A549 (cell line): ENCODE data around the gene MAPK8IP3. TPM values are rescaled to one million over a fixed set of nuclear protein-coding genes. Genes with fewer than 3 reads are reported as not detected.

Experiments used
- ATAC-seq, 2 experiments: fragments of 200-7000 bp in 1 of 2; fragments of >200 bp in 1 of 2; cut with Nextera tagmentation in 1 of 2; cut with Tn5 transposase in 1 of 2; 3 replicates each; pipeline versions ENCODE4 v1.8.0 to v1.9.1; 2018 to 2020; ENCODE audit warnings: mild to moderate bottlenecking in 1 of 2, moderate library complexity in 1 of 2
- CTCF ChIA-PET: fragments of 300-600 bp; sonication (Branson Sonifier 250); formaldehyde crosslinking; extraction: SDS; loops from one replicate; lab custom pipeline; 2021; ENCODE audit warnings: antibody characterized with exemption, inconsistent platforms; lab: Yijun Ruan, JAX
- POLR2A ChIA-PET: fragments of 350-600 bp; formaldehyde crosslinking; extraction: SDS; loops from one replicate; lab custom pipeline; 2021; ENCODE audit warnings: antibody characterized with exemption, inconsistent platforms; lab: Yijun Ruan, JAX
- DNase-seq, 2 experiments: peaks; one replicate each; pipeline versions ENCODE4 v3.0.0 to v3.0.0-alpha.2; 2011 to 2016; ENCODE audit warnings: low read depth in 1 of 2, low spot score in 1 of 2
- FAIRE-seq: peaks from 2 replicates; lab custom pipeline; 2011; peaks lifted over from hg19 to GRCh38; lab: Jason Lieb, UNC
- H3K27ac ChIP-seq, 2 experiments: fragments of >200 bp; sonication (Bioruptor Twin); formaldehyde crosslinking; 3 replicates each; pipeline ENCODE4 v1.5.1; 2016 to 2017
- H3K4me1 ChIP-seq: fragments of >200 bp; sonication (Bioruptor Twin); formaldehyde crosslinking; 3 replicates; pipeline ENCODE4 v1.6.1; 2016
- H3K4me2 ChIP-seq: fragments of >200 bp; sonication (Bioruptor Twin); formaldehyde crosslinking; 3 replicates; pipeline ENCODE4 v1.6.1; 2016
- H3K4me3 ChIP-seq: fragments of >200 bp; sonication (Bioruptor Twin); formaldehyde crosslinking; 3 replicates; pipeline ENCODE4 v1.5.1; 2016
- H3K9me3 ChIP-seq: fragments of >200 bp; sonication (Bioruptor Twin); formaldehyde crosslinking; 3 replicates; pipeline ENCODE4 v1.6.1; 2016
- CBX2 ChIP-seq: fragments of 200-600 bp; sonication (generic); IDR thresholded peaks from 2 replicates; pipeline ENCODE4 v1.6.1; 2016; ENCODE audit warnings: low read depth, mild to moderate bottlenecking, borderline replicate concordance
- CBX8 ChIP-seq: fragments of 200-600 bp; sonication (generic); IDR thresholded peaks from 2 replicates; pipeline ENCODE4 v1.6.1; 2016
- CEBPB ChIP-seq, 2 experiments: fragments of >200 bp in 1 of 2; sonication (Bioruptor Twin) in 1 of 2; formaldehyde crosslinking in 1 of 2; IDR thresholded peaks; 2 replicates each; pipeline ENCODE4 v1.6.1; 2012 to 2016
- CTCF ChIP-seq: fragments of >200 bp; sonication (Bioruptor Twin); formaldehyde crosslinking; IDR thresholded peaks from 3 replicates; pipeline ENCODE4 v1.5.1; 2016
- E2F6 ChIP-seq: IDR thresholded peaks from 2 replicates; pipeline ENCODE4 v1.6.1; 2012; ENCODE audit warnings: low read depth, borderline replicate concordance
- EHMT2 ChIP-seq: fragments of 200-600 bp; sonication (generic); IDR thresholded peaks from 2 replicates; pipeline ENCODE4 v1.6.1; 2016; ENCODE audit warnings: antibody characterized with exemption, low read depth, mild to moderate bottlenecking, moderate library complexity
- EP300 ChIP-seq, 2 experiments: fragments of >200 bp; sonication (Bioruptor Twin); formaldehyde crosslinking; IDR thresholded peaks; 2 replicates in 1 of 2; 3 replicates in 1 of 2; pipeline ENCODE4 v1.6.1; 2016 to 2017
- FOXS1 ChIP-seq: fragments of 250-450 bp; sonication (Bioruptor Pico); IDR thresholded peaks from 2 replicates; pipeline ENCODE4 v1.5.0; 2020; ENCODE audit warnings: mild to moderate bottlenecking, moderate library complexity
- GATA3 ChIP-seq: IDR thresholded peaks from 2 replicates; pipeline ENCODE4 v1.6.1; 2012; ENCODE audit warnings: borderline replicate concordance
- HDAC2 ChIP-seq: fragments of 200-600 bp; sonication (generic); IDR thresholded peaks from 2 replicates; pipeline ENCODE4 v1.6.1; 2016
- HOXA7 ChIP-seq: fragments of 250-450 bp; sonication (Bioruptor Pico); IDR thresholded peaks from 2 replicates; pipeline ENCODE4 v1.5.0; 2020; ENCODE audit warnings: mild to moderate bottlenecking, moderate library complexity
- KDM1A ChIP-seq: fragments of 200-600 bp; sonication (generic); IDR thresholded peaks from 2 replicates; pipeline ENCODE4 v1.6.1; 2016; ENCODE audit warnings: low read depth, mild to moderate bottlenecking
- NR3C1 ChIP-seq: fragments of >200 bp; sonication (Bioruptor Twin); formaldehyde crosslinking; IDR thresholded peaks from 3 replicates; pipeline ENCODE4 v1.6.1; 2017
- RAD21 ChIP-seq, 2 experiments: fragments of >200 bp in 1 of 2; sonication (Bioruptor Twin) in 1 of 2; formaldehyde crosslinking in 1 of 2; IDR thresholded peaks in 1 of 2; conservative IDR thresholded peaks in 1 of 2; 2 replicates in 1 of 2; 3 replicates in 1 of 2; pipeline ENCODE4 v1.6.1; 2012 to 2018; ENCODE audit warnings: inconsistent platforms in 1 of 2
- SMC3 ChIP-seq: fragments of >200 bp; sonication (Bioruptor Twin); formaldehyde crosslinking; IDR thresholded peaks from 3 replicates; pipeline ENCODE4 v1.6.1; 2018; ENCODE audit warnings: inconsistent platforms
- TFCP2L1 ChIP-seq: fragments of 250-450 bp; sonication (Bioruptor Pico); IDR thresholded peaks from 2 replicates; pipeline ENCODE4 v1.5.0; 2021; ENCODE audit warnings: mild to moderate bottlenecking
- ZFP36 ChIP-seq: fragments of 450-650 bp; IDR thresholded peaks from 2 replicates; pipeline ENCODE4 v1.6.1; 2014; ENCODE audit warnings: borderline replicate concordance; ENCODE audit not compliant: partially characterized antibody
- WGBS: methylation state at CpG from one replicate; pipeline ENCODE4 v1.1.6; 2017; ENCODE audit errors: missing lambda C conversion rate; 5-methylcytosine and 5-hydroxymethylcytosine counted together
- polyA plus RNA-seq, 4 experiments: library from polyadenylated mRNA; depleted of rRNA in 3 of 4; stranded (reverse); fragments of >200 nt; fragmentation: RNase III in 1 of 4; extraction: RNeasy Plus Mini Kit Qiagen cat#74134 plus additional on column Dnase treatment in 1 of 4; gene quantifications; 2 replicates in 3 of 4; 3 replicates in 1 of 4; pipeline ENCODE4 v1.2.3, GENCODE V29; 2011 to 2017
- TF ChIP-seq, protein P1 (sequence below): IDR thresholded peaks from 2 replicates; pipeline ENCODE4 v1.6.1; 2012
- TF ChIP-seq, protein P2 (sequence below): fragments of 250-450 bp; sonication (Bioruptor Pico); IDR thresholded peaks from 2 replicates; pipeline ENCODE4 v1.5.0; 2020; ENCODE audit warnings: low read depth, mild to moderate bottlenecking, moderate library complexity

Gene MAPK8IP3
- polyA plus RNA-seq, 2 of the 4 experiments (the other 2 are of a cell fraction) = 12.0 to 53.3 TPM

DNA sequence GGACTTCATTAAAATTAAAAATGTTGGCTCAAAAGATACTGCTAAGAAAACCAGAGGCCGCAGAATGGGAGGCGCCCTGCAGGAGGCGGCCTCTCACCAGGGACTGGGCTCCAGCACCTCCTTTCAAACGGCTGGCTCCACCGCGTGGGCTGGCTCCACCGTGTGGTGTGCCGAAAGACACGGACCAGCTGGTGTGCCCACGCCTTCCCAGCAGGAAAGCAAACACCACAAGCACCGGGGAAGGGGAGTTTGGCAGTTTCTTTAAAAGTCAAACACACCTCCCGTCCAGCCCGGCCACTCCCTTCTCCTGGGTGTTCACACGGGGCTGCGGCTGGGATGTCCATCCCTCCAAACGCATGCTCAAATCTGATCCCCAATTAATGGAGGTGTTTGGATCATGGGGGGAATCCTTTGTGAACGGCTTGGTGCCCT is 106.8 kb downstream of the MAPK8IP3 start:
- Histone ChIP-seq H3K4me1 (peaks cover 10% of the 10 kb centered on the region; the same call in 1 of the 3 replicates), H3K9me3 (no peaks in the 10 kb centered on the region), H3K4me2 (peak overlapping the region; percentile 41; the same call in 2 of the 3 replicates), H3K27ac (peak overlapping the region in 1 of 2 experiments; percentile 30; a peak in 1 of 6 replicates), H3K4me3 (no peak overlapping the region)
- ATAC-seq = peak; percentile 94 to 96
- TF ChIP-seq CTCF (peak; percentile 62), EP300 (IDR thresholded peaks at IDR 0.05) (no peak), NR3C1 (no peak), HOXA7 (no peak), FOXS1 (no peak), SMC3 (peak; percentile 43), EHMT2 (no peak), KDM1A (no peak), RAD21 (conservative IDR thresholded peaks at IDR 0.05 in 1 of 2, IDR thresholded peaks at IDR 0.05 in 1 of 2) (peak; percentile 65 to 80), E2F6 (0 out of 2 replicates have a peak, but pooled peaks have one; percentile 19), GATA3 (no peak), CBX8 (no peak)
- TF ChIP-seq, protein P1, sequence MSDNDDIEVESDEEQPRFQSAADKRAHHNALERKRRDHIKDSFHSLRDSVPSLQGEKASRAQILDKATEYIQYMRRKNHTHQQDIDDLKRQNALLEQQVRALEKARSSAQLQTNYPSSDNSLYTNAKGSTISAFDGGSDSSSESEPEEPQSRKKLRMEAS = peak; percentile 82
- POLR2A ChIA-PET = no interaction called here
- peak; percentile 66 to 80 for DNase-seq
- 19% methylated on average over 17 of the region's 17 CpGs for WGBS
- no peak for FAIRE-seq
- CTCF ChIA-PET = interaction anchor here (0.6 to 4.0 kb wide), 15 partner anchors 8 to 449 kb away, joined by 3 to 15 read pairs (median 4); partner anchors contain the start of genes HAGH, MAPK8IP3 and MRPS34

- Histone ChIP-seq H3K4me2 (no peak overlapping the region), H3K4me3 (no peak overlapping the region), H3K4me1 (peaks cover 10% of the 10 kb centered on the region; the same call in 1 of the 3 replicates), H3K9me3 (no peaks in the 10 kb centered on the region), H3K27ac (no peak overlapping the region)
- ChIA-PET CTCF (no interaction called here), POLR2A (no interaction called here)
- no peak for TF ChIP-seq EP300 (IDR thresholded peaks at IDR 0.05)
- TF ChIP-seq CEBPB (IDR thresholded peaks at IDR 0.05) = no peak
- TF ChIP-seq, protein P2, sequence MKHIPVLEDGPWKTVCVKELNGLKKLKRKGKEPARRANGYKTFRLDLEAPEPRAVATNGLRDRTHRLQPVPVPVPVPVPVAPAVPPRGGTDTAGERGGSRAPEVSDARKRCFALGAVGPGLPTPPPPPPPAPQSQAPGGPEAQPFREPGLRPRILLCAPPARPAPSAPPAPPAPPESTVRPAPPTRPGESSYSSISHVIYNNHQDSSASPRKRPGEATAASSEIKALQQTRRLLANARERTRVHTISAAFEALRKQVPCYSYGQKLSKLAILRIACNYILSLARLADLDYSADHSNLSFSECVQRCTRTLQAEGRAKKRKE = no peak
- no peak for TF ChIP-seq CBX2
- no peak for TF ChIP-seq HDAC2
- no peak for TF ChIP-seq TFCP2L1 (CRISPR knock-in tag)
- TF ChIP-seq ZFP36 = no peak
- no peak for TF ChIP-seq RAD21 (conservative IDR thresholded peaks at IDR 0.05 in 1 of 2, IDR thresholded peaks at IDR 0.05 in 1 of 2)
- FAIRE-seq (no peak), DNase-seq (no peak), ATAC-seq (no peak)
- 97% methylated on average over 11 of the region's 11 CpGs for WGBS
Observed at GRCh38 chr16:1815461-1815860, 109.5 kb downstream of the MAPK8IP3 start.
